ENCODE measurements around the gene GAMT. TPM values are rescaled to one million over a fixed set of nuclear protein-coding genes. Genes with fewer than 3 reads are reported as not detected.

Gene GAMT
- total RNA-seq, 2 experiments from 2014 or later, result 13.2 to 13.8 TPM

- Mint-ChIP-seq H3K27ac (peak overlapping the region; percentile 96), H3K9me3 (no peaks in the 10 kb centered on the region), H3K4me1 (peaks cover 63% of the 10 kb centered on the region), H3K4me3 (peak overlapping the region; percentile 92), H3K27me3 (no peaks in the 10 kb centered on the region), H3K36me3 (ENCODE audit: low read depth) (peaks cover 30% of the 10 kb centered on the region)
- DNase-seq, result peak; percentile 41
- CTCF ChIA-PET, result no interaction called here
- POLR2A ChIA-PET, result interaction anchor here (0.6 to 1.7 kb wide), 8 partner anchors 9 to 445 kb away, joined by 3 to 10 read pairs (median 4); partner anchors contain the start of gene CIRBP
Measured at GRCh38 chr19:1410136-1410786, 8.9 kb upstream of the GAMT start.

DNA sequence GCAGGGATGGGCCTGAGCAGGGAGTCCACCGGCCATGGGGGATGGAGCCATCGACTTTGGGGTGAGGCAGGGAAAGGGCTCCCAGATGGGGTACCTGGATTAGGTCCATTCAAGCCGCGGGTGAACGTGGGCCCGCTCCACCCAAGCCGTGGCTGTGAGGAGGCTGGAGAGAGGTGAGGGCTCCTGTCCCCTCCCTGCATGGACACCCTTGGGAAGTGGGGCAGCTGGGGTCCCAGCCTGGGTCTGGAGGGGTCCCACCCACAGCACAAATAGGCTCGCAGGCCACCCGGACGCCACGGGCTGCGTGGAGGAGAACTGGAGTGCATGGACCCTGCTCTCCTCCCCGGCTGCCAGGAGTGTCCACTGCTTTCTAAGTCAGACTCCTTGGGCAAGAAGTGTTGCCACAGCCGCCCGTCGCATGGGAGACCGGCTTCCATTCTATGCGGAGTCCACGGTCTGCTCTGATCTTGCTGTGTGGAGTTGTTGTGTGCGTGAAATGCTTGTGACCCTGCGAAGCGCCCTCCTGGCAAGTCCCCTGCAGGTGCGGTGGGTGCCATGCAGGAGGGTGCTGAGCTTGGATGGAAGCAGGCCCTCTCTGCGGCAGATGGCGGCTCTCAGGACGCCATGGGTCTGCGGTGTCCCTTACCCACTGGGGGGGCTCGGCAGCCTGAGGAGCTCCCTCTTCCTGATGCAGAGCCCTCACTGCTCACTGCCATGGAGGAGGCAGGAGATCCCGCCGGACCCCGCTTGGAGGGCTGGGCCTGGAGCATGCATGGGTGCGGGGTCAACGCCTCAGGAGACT is 8.1 kb upstream of the GAMT start:
- Mint-ChIP-seq H3K27me3 (no peaks in the 10 kb centered on the region), H3K9me3 (no peaks in the 10 kb centered on the region), H3K4me3 (peak overlapping the region; percentile 92), H3K27ac (peak overlapping the region; percentile 96), H3K4me1 (peaks cover 58% of the 10 kb centered on the region), H3K36me3 (ENCODE audit: low read depth) (peaks cover 30% of the 10 kb centered on the region)
- ChIA-PET POLR2A (interaction anchor here (0.6 to 1.7 kb wide), 14 partner anchors 10 to 748 kb away, joined by 3 to 10 read pairs (median 3); partner anchors contain the start of genes CIRBP and RPS15), CTCF (interaction anchor here (0.8 to 1.3 kb wide), 2 partner anchors 138 to 165 kb away, joined by 3 to 4 read pairs; no protein-coding TSS in a partner anchor)
- DNase-seq, result no peak

DNA sequence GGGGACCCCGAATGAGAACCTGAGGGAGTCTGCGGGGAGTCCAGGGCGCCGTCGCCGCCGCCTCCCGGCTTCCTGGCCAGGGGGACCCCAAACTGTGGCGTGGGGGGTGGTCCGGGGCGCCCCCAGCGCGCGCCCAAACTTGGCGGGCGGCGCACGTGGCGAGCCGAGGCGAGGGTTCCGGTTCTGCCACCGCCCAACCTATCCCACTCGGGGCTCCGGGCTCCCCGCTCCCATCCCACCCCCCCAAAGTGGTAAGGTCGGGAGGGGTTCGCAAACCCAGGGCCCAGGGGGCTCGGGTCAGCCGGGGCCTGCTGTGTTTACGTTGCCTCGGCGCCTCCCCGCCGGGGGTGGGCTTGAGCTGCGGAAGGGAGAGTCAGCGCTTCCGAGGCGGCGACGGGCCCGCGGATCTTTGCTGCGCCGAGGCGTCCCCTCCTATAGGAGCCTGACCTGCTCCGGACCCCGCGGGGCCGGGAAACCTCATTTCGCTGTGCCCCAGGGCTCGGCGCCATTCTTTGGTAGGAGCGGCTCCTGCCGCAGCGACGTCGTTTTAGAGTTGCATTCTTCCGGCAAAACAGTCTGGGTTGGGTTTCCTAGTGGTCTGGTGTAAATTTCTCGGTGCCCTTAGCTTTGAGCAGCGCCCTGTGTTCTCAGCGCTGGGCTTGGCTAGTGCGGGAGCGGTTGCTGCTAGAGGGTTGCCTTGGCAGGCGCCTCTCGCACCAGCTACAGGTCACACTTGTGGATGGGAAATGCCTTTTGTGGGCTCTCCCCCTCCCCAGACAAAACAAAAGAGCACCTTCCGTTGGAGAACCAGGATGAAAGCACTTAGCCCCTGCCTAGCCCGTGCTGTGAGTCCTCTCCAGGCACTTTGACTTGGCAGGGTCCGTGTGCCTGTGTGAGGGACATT is 7.2 kb upstream of the GAMT start:
- peak; percentile 67 for DNase-seq
- peaks cover 57% of the 10 kb centered on the region for H3K4me1 Mint-ChIP-seq
- peak overlapping the region; percentile 96 for H3K27ac Mint-ChIP-seq
- H3K4me3 Mint-ChIP-seq, result peak overlapping the region; percentile 92
- H3K9me3 Mint-ChIP-seq, result no peaks in the 10 kb centered on the region
- peaks cover 29% of the 10 kb centered on the region for H3K36me3 Mint-ChIP-seq (ENCODE audit: low read depth)
- POLR2A ChIA-PET, result interaction anchor here (0.7 to 1.7 kb wide), 10 partner anchors 12 to 748 kb away, joined by 3 to 10 read pairs (median 3); partner anchors contain the start of genes CIRBP, RPS15 and UQCR11
- CTCF ChIA-PET, result interaction anchor here (0.8 to 1.3 kb wide), 2 partner anchors 137 to 164 kb away, joined by 3 to 4 read pairs; no protein-coding TSS in a partner anchor
- no peaks in the 10 kb centered on the region for H3K27me3 Mint-ChIP-seq

DNA sequence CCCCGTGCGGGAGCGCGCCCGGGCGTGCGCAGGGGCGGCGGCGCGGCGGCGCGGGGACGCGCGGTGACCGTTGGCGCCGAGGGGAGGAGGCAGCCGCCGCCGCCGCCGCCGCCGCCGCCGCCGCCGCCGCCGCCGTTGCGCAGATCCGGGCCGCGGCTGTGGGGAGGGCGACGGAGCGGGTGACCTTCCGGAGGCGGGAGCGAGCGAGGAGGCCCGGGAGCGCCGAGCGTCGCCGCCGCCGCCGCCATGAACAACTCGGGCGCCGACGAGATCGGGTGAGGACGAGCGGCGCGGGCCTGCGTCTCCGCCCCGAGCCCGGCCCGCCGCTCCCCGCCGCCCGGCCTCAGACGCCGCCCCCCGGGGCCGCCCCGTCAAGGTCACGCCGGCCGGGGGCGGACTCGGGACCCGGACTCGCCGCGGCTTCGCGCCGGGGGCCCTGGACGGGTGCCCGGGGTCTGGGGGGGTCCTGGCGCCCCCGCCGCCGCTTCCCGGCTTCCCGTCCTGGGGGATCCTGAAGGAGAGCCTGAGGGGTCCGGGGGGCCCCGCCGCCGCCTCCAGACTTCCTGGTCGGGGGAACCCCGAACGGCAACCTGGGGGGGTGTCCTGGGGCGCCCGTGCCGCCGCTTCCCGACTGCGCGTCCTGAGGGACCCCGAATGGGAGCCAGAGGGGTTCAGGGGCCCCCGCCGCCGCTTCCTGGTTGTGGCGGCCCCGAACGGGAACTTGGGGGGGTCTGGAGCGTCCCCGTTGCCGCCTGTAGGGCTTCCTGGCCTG is 6.4 kb upstream of the GAMT start, which contains the start of gene DAZAP1:
Gene DAZAP1, plus strand, starts transcription at position 59 of the 772 bp plus-strand sequence. Its CDS starts 188 bp downstream, at position 247.
- Mint-ChIP-seq H3K27ac (peak within 1 kb of the TSS; percentile 96), H3K9me3 (no peaks in the 10 kb centered on the region), H3K27me3 (peaks cover 5% of the 10 kb centered on the region), H3K4me1 (peaks cover 52% of the 10 kb centered on the region), H3K4me3 (peak within 1 kb of the TSS; percentile 92), H3K36me3 (ENCODE audit: low read depth) (peaks cover 28% of the 10 kb centered on the region)
- no peak for DNase-seq
- CTCF ChIA-PET, result interaction anchor here (1.3 kb wide), 1 partner anchor 163 kb away, joined by 4 read pairs; no protein-coding TSS in a partner anchor
- POLR2A ChIA-PET, result interaction anchor here (1.0 to 1.7 kb wide), 2 partner anchors 31 to 139 kb away, joined by 3 to 5 read pairs; partner anchors contain the start of genes CIRBP and RPS15

DNA sequence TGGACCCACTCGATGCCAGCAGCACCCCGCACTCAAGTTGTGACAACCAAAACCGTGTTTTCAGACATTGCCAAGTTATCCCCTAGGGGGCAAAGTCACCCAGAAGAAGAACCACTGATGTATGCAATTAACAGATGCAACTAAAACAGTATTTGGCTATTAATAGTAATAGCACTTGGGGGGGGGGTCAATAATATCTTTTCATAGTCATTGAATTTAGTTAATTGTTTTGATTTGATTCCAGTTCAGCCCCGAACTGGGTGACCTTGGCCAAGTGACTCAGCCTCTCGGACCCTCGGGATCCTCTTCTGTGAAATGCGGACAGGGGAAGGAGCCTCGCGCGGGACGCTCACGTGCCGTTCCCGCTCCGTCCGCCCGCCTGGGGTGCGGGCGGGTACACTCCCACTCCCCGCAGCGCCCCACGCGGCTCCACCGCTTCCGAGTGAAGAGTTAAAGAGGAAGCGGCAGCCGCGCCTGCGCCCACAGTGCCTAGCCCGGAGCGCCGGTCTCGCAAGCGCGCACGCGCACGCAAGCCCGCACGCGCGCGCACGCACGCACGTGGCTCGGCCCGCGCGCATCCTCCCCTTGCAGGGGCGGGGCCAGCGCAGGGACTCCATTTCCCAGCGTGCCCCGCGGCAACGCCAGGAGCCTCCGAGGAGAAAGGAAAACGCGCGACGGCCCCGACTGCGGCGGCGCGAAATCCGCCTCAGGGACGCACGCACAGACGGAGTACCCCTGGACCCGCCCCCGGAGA is 5.6 kb upstream of the GAMT start:
- Mint-ChIP-seq H3K9me3 (no peaks in the 10 kb centered on the region), H3K4me3 (peak overlapping the region; percentile 75), H3K27ac (peak overlapping the region; percentile 78), H3K4me1 (peaks cover 48% of the 10 kb centered on the region), H3K36me3 (ENCODE audit: low read depth) (peaks cover 26% of the 10 kb centered on the region), H3K27me3 (peaks cover 8% of the 10 kb centered on the region)
- CTCF ChIA-PET, result no interaction called here
- DNase-seq, result peak; percentile 100
- POLR2A ChIA-PET, result no interaction called here

DNA sequence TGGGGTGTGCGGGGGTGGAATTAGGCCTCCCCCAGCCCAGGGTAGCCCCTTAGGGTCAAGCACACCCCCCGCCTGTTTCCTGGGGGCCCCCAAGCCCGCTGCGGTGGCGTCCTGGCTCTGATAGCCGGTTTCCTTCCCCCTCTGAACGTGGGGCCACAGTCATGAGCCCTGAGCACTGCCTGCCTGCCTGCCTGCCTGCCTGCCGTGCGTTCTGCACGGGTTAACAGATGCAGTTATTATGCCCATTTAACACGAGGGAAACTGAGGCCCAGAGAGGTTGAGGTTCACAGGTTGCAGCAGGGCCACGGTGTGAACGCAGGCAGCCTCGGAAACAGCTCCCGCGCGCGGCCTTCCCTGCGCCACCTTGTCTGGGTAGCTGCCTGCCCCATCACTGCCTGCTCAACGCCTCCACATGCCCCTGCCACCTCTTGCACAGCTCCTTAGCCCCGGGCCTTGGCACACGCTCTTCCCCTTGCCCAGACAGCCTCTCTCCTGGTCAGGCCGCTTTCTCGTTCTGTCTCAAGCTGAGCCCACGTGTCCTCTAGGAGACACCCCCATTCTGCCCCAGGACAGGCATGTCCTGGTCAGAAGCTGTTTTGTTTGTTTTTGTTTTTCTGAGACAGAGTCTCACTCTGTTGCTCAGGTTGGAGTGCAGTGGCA is 1.2 kb upstream of the GAMT start:
- peak overlapping the region; percentile 46 for H3K4me3 Mint-ChIP-seq
- peaks cover 8% of the 10 kb centered on the region for H3K27me3 Mint-ChIP-seq
- ChIA-PET POLR2A (interaction anchor here (1.0 to 3.2 kb wide), 2 partner anchors 129 to 133 kb away, joined by 3 to 10 read pairs; partner anchors contain the start of gene CIRBP), CTCF (interaction anchor here (1.0 kb wide), 1 partner anchor 146 kb away, joined by 3 read pairs; no protein-coding TSS in a partner anchor)
- H3K9me3 Mint-ChIP-seq, result no peaks in the 10 kb centered on the region
- H3K4me1 Mint-ChIP-seq, result peaks cover 19% of the 10 kb centered on the region
- DNase-seq, result no peak
- no peak overlapping the region for H3K27ac Mint-ChIP-seq
- no peaks in the 10 kb centered on the region for H3K36me3 Mint-ChIP-seq (ENCODE audit: low read depth)

DNA sequence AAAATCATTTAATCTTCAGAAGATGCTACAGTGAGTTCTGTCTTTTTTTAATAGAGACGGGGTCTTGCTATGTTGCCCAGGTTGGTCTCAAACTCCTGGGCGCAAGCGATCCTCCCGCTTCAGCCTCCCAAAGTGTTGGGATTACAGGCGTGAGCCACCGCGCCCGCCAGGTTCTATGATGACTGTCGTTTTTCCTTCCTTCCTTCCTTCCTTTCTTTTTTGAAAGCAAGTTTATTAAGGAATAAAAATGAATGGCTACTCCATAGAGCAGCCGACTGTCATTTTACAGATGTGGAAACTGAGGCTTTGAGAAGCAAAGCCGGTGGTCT is 511 bp upstream of the GAMT start:
- ChIA-PET POLR2A (no interaction called here), CTCF (no interaction called here)
- no peaks in the 10 kb centered on the region for H3K36me3 Mint-ChIP-seq (ENCODE audit: low read depth)
- H3K27ac Mint-ChIP-seq, result no peak overlapping the region
- H3K4me1 Mint-ChIP-seq, result peaks cover 17% of the 10 kb centered on the region
- H3K4me3 Mint-ChIP-seq, result peak overlapping the region; percentile 55
- H3K27me3 Mint-ChIP-seq, result peaks cover 8% of the 10 kb centered on the region
- DNase-seq, result no peak
- H3K9me3 Mint-ChIP-seq, result no peaks in the 10 kb centered on the region

- Mint-ChIP-seq H3K27me3 (peaks cover 8% of the 10 kb centered on the region), H3K9me3 (no peaks in the 10 kb centered on the region), H3K4me1 (peaks cover 17% of the 10 kb centered on the region), H3K4me3 (peak overlapping the region; percentile 66), H3K36me3 (ENCODE audit: low read depth) (no peaks in the 10 kb centered on the region), H3K27ac (no peak overlapping the region)
- CTCF ChIA-PET, result no interaction called here
- no peak for DNase-seq
- POLR2A ChIA-PET, result no interaction called here
Measured at GRCh38 chr19:1400281-1401137, 833 bp downstream of the GAMT start.

GRCh38 chr19:1399745-1400144 is 1.6 kb downstream of the GAMT start:
- POLR2A ChIA-PET, result no interaction called here
- no peaks in the 10 kb centered on the region for H3K36me3 Mint-ChIP-seq (ENCODE audit: low read depth)
- H3K27ac Mint-ChIP-seq, result no peak overlapping the region
- CTCF ChIA-PET, result no interaction called here
- H3K27me3 Mint-ChIP-seq, result peaks cover 8% of the 10 kb centered on the region
- H3K4me1 Mint-ChIP-seq, result peaks cover 17% of the 10 kb centered on the region
- no peak overlapping the region for H3K4me3 Mint-ChIP-seq
- H3K9me3 Mint-ChIP-seq, result no peaks in the 10 kb centered on the region
- DNase-seq, result no peak

DNA sequence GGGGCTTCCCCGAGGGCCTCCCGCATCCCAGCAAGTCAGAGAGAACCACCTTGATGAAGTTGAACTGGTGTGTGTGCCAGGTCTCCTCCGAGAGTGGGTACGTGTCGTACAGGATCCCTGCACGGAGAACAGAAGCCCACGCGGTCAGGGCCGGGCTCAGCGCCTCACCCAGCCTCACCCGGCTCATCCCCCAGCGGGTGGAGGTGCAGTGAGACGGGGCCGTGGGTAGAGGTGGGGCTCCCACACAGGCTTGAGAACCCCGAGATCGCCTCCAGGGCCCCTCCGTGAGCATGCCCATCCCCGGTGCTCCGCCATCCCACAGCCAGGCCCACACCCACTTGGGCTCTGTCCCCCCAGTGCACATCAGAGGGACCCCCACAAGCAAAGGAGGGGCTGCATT is 2.3 kb downstream of the GAMT start:
- ChIA-PET POLR2A (no interaction called here), CTCF (no interaction called here)
- Mint-ChIP-seq H3K27ac (no peak overlapping the region), H3K4me3 (no peak overlapping the region), H3K9me3 (no peaks in the 10 kb centered on the region), H3K36me3 (ENCODE audit: low read depth) (no peaks in the 10 kb centered on the region), H3K4me1 (peaks cover 17% of the 10 kb centered on the region), H3K27me3 (peaks cover 8% of the 10 kb centered on the region)
- no peak for DNase-seq

Data from activated CD4-positive, alpha-beta memory T cell treated with anti-CD3 and anti-CD28 coated beads, Interleukin-2, amount 10 ng/mL, durations not matched to agents 7 days and 5 days (primary cell).